Islet precursor cell (in vitro differentiated cells): Measurements from ENCODE around the gene DLK2.
A peak's percentile ranks its signal among the peaks of the same experiment; 100 is the strongest.
"Not testable (repeated sequence)": the region's sequence is repeated elsewhere in the genome, so short reads cannot be mapped to it uniquely, and the experiment has no call there.

ENCODE experiments used
- DNase-seq: peaks from one replicate; pipeline ENCODE4 v3.0.0-alpha.2; 2018

Gene DLK2

DNA sequence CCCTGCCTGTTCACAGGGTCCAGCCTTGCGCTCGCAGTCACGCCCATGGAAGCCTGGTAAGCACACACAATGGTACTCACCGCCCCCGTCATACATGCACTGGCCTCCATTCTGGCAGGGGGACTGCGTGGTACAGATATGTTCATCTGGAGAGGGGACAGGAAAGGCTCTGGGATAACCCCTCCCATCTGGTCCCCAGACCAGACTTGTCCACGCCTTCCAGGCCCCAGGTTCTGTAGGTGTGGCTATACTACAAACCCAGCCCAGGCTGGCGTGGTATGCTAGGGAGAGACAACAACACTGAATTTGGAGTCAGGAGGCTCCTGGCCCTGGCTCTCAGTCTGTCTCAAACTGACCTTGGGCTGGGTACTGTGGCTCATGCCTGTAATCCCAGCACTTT lies 3.4 kb downstream of the DLK2 start:
- no peak for DNase-seq

DNA sequence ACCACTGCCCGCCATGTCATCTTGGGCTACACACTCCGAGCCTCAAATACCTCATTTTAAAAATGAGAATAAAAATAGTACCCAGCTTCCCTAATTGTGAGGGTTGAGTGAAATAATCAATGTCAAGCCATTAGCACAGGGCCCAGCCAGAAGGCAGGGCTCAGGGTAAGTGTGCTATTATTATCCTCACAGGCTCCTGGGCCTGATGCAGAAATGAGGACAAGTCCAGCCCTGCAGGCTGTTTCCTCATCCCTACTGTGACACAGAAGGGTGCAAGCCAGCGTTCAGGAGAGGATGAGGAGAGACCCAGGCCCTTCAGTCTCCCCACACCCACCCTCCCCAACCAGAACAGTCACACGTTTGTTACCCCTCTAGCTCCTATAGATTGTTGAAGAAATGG lies 4.0 kb downstream of the DLK2 start:
- DNase-seq: no peak

DNA sequence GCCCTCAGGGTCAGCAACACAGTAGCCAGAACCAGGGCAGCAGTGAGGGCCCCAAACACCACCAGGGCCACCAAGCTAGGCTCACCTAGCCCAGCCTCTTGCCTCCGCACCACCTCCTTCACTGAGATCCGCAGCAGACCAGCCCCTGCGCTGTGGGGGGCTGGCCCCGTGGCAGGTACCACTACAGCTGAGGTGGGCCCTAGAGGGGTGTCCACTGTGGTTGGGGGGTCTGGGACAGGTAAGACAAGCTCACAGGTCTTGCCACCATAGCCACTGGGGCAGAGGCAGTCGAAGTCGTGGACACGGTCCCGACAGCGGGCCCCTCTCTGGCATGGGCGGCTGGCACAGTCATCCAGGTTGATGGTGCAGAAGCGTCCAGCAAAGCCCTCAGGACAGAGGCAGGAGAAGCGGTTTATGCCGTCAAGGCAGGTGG lies 4.6 kb downstream of the DLK2 start:
- DNase-seq: no peak

DNA sequence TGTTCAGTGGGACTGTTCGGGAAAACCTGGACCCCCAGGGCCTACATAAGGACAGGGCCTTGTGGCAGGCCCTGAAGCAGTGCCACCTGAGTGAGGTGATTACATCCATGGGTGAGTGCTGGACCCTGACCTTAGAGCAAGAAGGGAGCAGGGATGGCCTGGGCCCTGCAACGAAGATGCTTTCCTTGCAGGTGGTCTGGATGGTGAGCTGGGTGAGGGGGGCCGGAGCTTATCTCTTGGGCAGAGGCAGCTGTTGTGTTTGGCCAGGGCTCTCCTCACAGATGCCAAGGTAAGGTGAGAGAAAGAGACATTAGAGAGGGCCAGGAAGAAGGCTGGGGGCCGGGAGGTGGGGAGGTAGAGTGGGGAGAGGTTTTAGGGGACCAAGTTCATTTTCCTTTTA lies 6.4 kb downstream of the DLK2 start:
- no peak for DNase-seq

DNA sequence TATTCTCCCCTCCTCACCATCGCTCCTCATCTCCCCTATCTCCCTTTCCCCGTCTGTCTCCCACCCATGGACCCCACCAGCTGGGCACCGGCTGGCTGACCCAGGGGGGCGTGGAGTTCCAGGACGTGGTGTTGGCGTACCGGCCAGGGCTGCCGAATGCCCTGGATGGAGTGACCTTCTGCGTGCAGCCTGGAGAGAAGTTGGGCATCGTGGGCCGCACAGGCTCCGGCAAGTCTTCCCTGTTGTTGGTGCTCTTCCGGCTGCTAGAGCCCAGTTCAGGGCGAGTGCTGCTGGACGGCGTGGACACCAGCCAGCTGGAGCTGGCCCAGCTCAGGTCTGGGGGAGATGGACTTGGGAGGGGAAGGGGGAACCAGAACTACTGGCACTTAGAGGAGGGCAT lies 7.7 kb downstream of the DLK2 start:
- DNase-seq: no peak

GRCh38 chr6:43445576-43445975 lies 9.8 kb downstream of the DLK2 start:
- no peak for DNase-seq

DNA sequence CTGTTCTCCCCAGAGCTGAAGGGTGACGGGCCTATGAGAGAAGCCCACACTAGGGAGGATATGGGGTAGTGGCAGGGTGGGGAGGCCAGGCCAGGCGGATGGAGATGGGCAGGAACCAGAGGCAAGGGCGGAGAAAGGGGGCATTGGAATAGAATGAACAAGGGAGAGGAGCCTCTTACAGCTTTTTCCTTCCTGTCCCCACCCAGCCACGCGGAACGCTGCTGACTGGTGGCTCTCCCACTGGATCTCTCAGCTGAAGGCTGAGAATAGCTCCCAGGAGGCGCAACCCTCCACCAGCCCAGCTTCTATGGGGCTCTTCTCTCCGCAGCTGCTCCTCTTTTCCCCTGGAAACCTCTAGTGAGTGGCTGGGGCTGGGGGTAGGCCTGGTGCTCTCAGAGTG lies 10.8 kb downstream of the DLK2 start:
- DNase-seq: no peak

- no peak for DNase-seq
Measured at GRCh38 chr6:43444036-43444435, 11.3 kb downstream of the DLK2 start.

DNA sequence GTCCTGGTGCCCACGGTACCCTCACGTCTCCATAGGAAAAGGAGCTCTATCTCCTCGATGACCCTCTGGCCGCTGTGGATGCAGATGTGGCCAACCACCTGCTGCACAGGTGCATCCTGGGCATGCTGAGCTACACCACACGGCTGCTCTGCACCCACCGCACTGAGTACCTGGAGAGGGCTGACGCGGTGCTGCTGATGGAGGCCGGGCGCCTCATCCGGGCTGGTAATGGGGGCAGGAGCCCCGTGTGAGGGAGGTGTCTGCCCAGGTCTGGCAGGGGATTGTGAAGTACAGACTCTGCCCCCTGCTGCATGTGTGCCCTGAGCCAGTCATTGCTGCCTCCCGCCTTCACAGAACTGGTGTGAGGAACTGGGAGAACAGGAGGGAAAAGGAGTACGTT lies 12.4 kb downstream of the DLK2 start:
- DNase-seq: no peak

GRCh38 chr6:43437700-43438099 lies 17.6 kb downstream of the DLK2 start:
- no peak for DNase-seq

GRCh38 chr6:43436577-43437282 lies 18.6 kb downstream of the DLK2 start:
- no peak for DNase-seq

- DNase-seq: no peak
Measured at GRCh38 chr6:43435682-43436437, 19.5 kb downstream of the DLK2 start.

- DNase-seq: no peak
Measured at GRCh38 chr6:43434943-43435342, 20.4 kb downstream of the DLK2 start.

GRCh38 chr6:43434001-43434840 lies 21.1 kb downstream of the DLK2 start:
- no peak for DNase-seq

GRCh38 chr6:43433148-43433547 lies 22.2 kb downstream of the DLK2 start:
- DNase-seq: no peak

- no peak for DNase-seq
Measured at GRCh38 chr6:43432009-43432945, 23.1 kb downstream of the DLK2 start.

- no peak for DNase-seq
Measured at GRCh38 chr6:43428874-43429273, 26.5 kb downstream of the DLK2 start.

- no peak for DNase-seq
Measured at GRCh38 chr6:43428112-43428570, 27.2 kb downstream of the DLK2 start.

- peak; percentile 97 for DNase-seq
Measured at GRCh38 chr6:43427406-43428111, 27.8 kb downstream of the DLK2 start, which contains the start of gene ABCC10. Gene ABCC10 (plus strand): TSS chr6:43427541. CDS start chr6:43427979, 438 bp downstream.

- DNase-seq: no peak
Measured at GRCh38 chr6:43426928-43427405, 28.4 kb downstream of the DLK2 start.

- not testable (repeated sequence) for DNase-seq
Measured at GRCh38 chr6:43425083-43425482, 30.3 kb downstream of the DLK2 start.
